HepG2 (cell line): ENCODE results near the gene HORMAD2. TPM values are rescaled to one million over a fixed set of nuclear protein-coding genes. Genes with fewer than 3 reads are reported as not detected.
A peak's percentile ranks its signal among the peaks of the same experiment; 100 is the strongest.

Source experiments
- ATAC-seq: fragments of 200-7000 bp; cut with Tn5 transposase; 3 replicates; pipeline ENCODE4 v1.9.1; 2020; ENCODE audit warnings: mild to moderate bottlenecking, moderate library complexity
- BruUV-seq: library from RNA; stranded (reverse); fragments of 400-500 nt; replicated peaks from 2 replicates; lab custom pipeline; 2021; lab: Mats Ljungman, UMichigan
- CTCF ChIA-PET: fragments of 300-600 bp; formaldehyde crosslinking; extraction: SDS; loops from one replicate; lab custom pipeline; 2021; ENCODE audit warnings: low total read pairs, inconsistent platforms, low intra/inter-chr PET ratio; lab: Yijun Ruan, JAX
- POLR2A ChIA-PET: fragments of 350-600 bp; sonication (Branson Sonifier 250); formaldehyde crosslinking; loops from one replicate; lab custom pipeline; 2020; ENCODE audit warnings: antibody characterized with exemption, inconsistent platforms; lab: Yijun Ruan, JAX
- DNase-seq: peaks from one replicate; pipeline ENCODE4 v3.0.0-alpha.2; 2015; ENCODE audit warnings: low spot score
- FAIRE-seq: peaks from 3 replicates; lab custom pipeline; 2011; peaks lifted over from hg19 to GRCh38; lab: Jason Lieb, UNC
- H2AFZ ChIP-seq: one replicate; pipeline ENCODE4 v1.6.1; 2011; ENCODE audit warnings: low read length, inconsistent platforms
- H3K27ac ChIP-seq: fragments of 300-600 bp; 3 replicates; pipeline ENCODE4 v1.8.0; 2011; ENCODE audit warnings: mixed run types, mild to moderate bottlenecking, mixed read lengths, low read length, inconsistent platforms; ENCODE audit not compliant: insufficient read depth; ENCODE audit errors: extremely low read length
- H3K27me3 ChIP-seq, 2 experiments: fragments of 200-600 bp in 1 of 2; 2 replicates in 1 of 2; 3 replicates in 1 of 2; pipeline versions ENCODE4 v1.6.0 to v1.8.0; 2011; ENCODE audit warnings: low read length in 2 of 2, mild to moderate bottlenecking in 2 of 2, moderate library complexity in 2 of 2, inconsistent platforms in 1 of 2; ENCODE audit not compliant: insufficient read depth in 2 of 2, control insufficient read depth in 1 of 2
- H3K36me3 ChIP-seq, 2 experiments: fragments of 200-600 bp in 1 of 2; replicated peaks in 1 of 2; 2 replicates in 1 of 2; 3 replicates in 1 of 2; pipeline versions ENCODE4 v1.5.1 to v1.8.0; 2011; ENCODE audit warnings: low read length in 2 of 2, inconsistent platforms in 1 of 2; ENCODE audit not compliant: insufficient read depth in 2 of 2, control insufficient read depth in 1 of 2
- H3K4me1 ChIP-seq: 2 replicates; pipeline ENCODE4 v1.5.1; 2012; ENCODE audit warnings: low read length, inconsistent platforms; ENCODE audit not compliant: insufficient read depth
- H3K4me2 ChIP-seq: 2 replicates; pipeline ENCODE4 v1.6.0; 2011; ENCODE audit warnings: low read depth, low read length, inconsistent platforms
- H3K4me3 ChIP-seq, 3 experiments: fragments of 200-600 bp in 1 of 3; sonication (generic), shearing (Covaris generic) in 1 of 3; replicated peaks in 1 of 3; 2 replicates each; pipeline ENCODE4 v1.5.1; 2011 to 2016; ENCODE audit warnings: low read length in 3 of 3, inconsistent platforms in 2 of 3, low read depth in 2 of 3, mild to moderate bottlenecking in 2 of 3, control low read depth in 1 of 3, mixed read lengths in 1 of 3; ENCODE audit not compliant: insufficient read depth in 1 of 3
- H3K79me2 ChIP-seq: one replicate; pipeline ENCODE4 v1.6.1; 2011; ENCODE audit warnings: low read length, inconsistent platforms; ENCODE audit not compliant: insufficient read depth
- H3K9ac ChIP-seq: 2 replicates; pipeline ENCODE4 v1.6.0; 2011; ENCODE audit warnings: mild to moderate bottlenecking, low read depth, low read length, inconsistent platforms; ENCODE audit not compliant: insufficient read depth
- H3K9me3 ChIP-seq: 2 replicates; pipeline ENCODE4 v1.5.1; 2012; ENCODE audit warnings: mild to moderate bottlenecking, low read length
- H4K20me1 ChIP-seq: 2 replicates; pipeline ENCODE4 v1.6.0; 2011; ENCODE audit warnings: inconsistent platforms, mild to moderate bottlenecking, low read length, moderate library complexity; ENCODE audit not compliant: insufficient read depth
- ASH2L ChIP-seq: fragments of 300-600, 200-600 bp; sonication (generic); IDR thresholded peaks from 2 replicates; pipeline ENCODE4 v1.7.0; 2017; ENCODE audit warnings: low read depth, mild to moderate bottlenecking, moderate library complexity, mixed read lengths, low read length; ENCODE audit not compliant: insufficient read length
- CBX5 ChIP-seq: sonication (generic); formaldehyde crosslinking; IDR thresholded peaks from 2 replicates; pipeline ENCODE4 v1.4.0; 2020; ENCODE audit warnings: missing genetic modification reagents, borderline replicate concordance
- CEBPB ChIP-seq: IDR thresholded peaks from 2 replicates; pipeline ENCODE4 v1.6.1; 2011; ENCODE audit warnings: low read depth, low read length, improper control_type of control experiment, borderline replicate concordance
- CHCHD3 ChIP-seq: sonication (generic); formaldehyde crosslinking; IDR thresholded peaks from 2 replicates; pipeline ENCODE4 v1.8.0; 2022; ENCODE audit warnings: mild to moderate bottlenecking, missing genetic modification reagents, moderate library complexity
- HNRNPUL1 ChIP-seq: fragments of 200-400 bp; formaldehyde crosslinking; IDR thresholded peaks from 2 replicates; pipeline ENCODE4 v1.6.1; 2017; ENCODE audit warnings: low read depth, mild to moderate bottlenecking, low read length, moderate library complexity
- KLF6 ChIP-seq: IDR thresholded peaks from 2 replicates; pipeline ENCODE4 v1.8.0; 2016; ENCODE audit warnings: missing biosample characterization, missing genetic modification reagents
- MIER3 ChIP-seq: IDR thresholded peaks from 2 replicates; pipeline ENCODE4 v1.6.1; 2016; ENCODE audit warnings: missing compliant biosample characterization, borderline replicate concordance
- RARG ChIP-seq: sonication (generic); formaldehyde crosslinking; IDR thresholded peaks from 2 replicates; pipeline ENCODE4 v1.4.0; 2020; ENCODE audit warnings: low read depth, mild to moderate bottlenecking, missing genetic modification reagents
- SATB2 ChIP-seq: sonication (generic); formaldehyde crosslinking; IDR thresholded peaks from 2 replicates; pipeline ENCODE4 v1.5.0; 2020; ENCODE audit warnings: missing genetic modification reagents
- ZNF12 ChIP-seq: sonication (generic); formaldehyde crosslinking; IDR thresholded peaks from 2 replicates; pipeline ENCODE4 v1.5.0; 2020; ENCODE audit warnings: missing genetic modification reagents
- ZNF292 ChIP-seq: sonication (generic); formaldehyde crosslinking; IDR thresholded peaks from 2 replicates; pipeline ENCODE4 v1.8.1; 2022; ENCODE audit warnings: mild to moderate bottlenecking, low read depth, missing genetic modification reagents, borderline replicate concordance
- ZNF350 ChIP-seq: sonication (generic); formaldehyde crosslinking; IDR thresholded peaks from 2 replicates; pipeline ENCODE4 v1.4.0; 2020; ENCODE audit warnings: mild to moderate bottlenecking, low read depth, missing genetic modification reagents, borderline replicate concordance
- ZNF550 ChIP-seq: sonication (generic); formaldehyde crosslinking; IDR thresholded peaks from 2 replicates; pipeline ENCODE4 v1.4.0; 2020; ENCODE audit warnings: mild to moderate bottlenecking, missing genetic modification reagents, borderline replicate concordance
- ZNF713 ChIP-seq: sonication (generic); formaldehyde crosslinking; IDR thresholded peaks from 2 replicates; pipeline ENCODE4 v1.4.0; 2020; ENCODE audit warnings: mild to moderate bottlenecking, missing genetic modification reagents
- WGBS: methylation state at CpG from one replicate; pipeline ENCODE4 v1.1.6; 2017; ENCODE audit warnings: low lambda C conversion rate; 5-methylcytosine and 5-hydroxymethylcytosine counted together
- in situ Hi-C: cut with HindIII; loops from 2 replicates; pipeline ENCODE4 v1.10.0; 2017; ENCODE audit warnings: low pct_unique_long_range_greater_than_20kb; ENCODE audit not compliant: extremely low pct_ligation_motif_present
- intact Hi-C: fragments of 100-400 bp; cut with micrococcal nuclease; formaldehyde crosslinking; loops from one replicate; pipeline ENCODE4 v1.10.0; 2022; ENCODE audit not compliant: unreplicated experiment
- polyA plus RNA-seq, 8 experiments: library from polyadenylated mRNA; depleted of rRNA in 3 of 8; stranded (reverse) in 7 of 8; unstranded in 1 of 8; fragments of >200 nt; fragmentation: Illumina TruSeq in 4 of 8; extraction: Trizol in 4 of 8; gene quantifications; 2 replicates each; pipeline versions ENCODE4 v1.2.1 to v1.2.3, GENCODE V29; 2011 to 2016; ENCODE audit warnings: low read depth in 4 of 8, missing spikeins in 1 of 8, mixed read lengths in 1 of 8; ENCODE audit not compliant: insufficient read depth in 1 of 8
- total RNA-seq, 5 experiments: library from RNA; depleted of rRNA; stranded (reverse); fragments of >200 nt; fragmentation: Illumina TruSeq; extraction: Trizol; gene quantifications; 2 replicates each; pipeline ENCODE4 v1.2.3, GENCODE V29; 2016; ENCODE audit warnings: low read depth in 1 of 5
- TF ChIP-seq, protein P1 (sequence below): sonication (generic); IDR thresholded peaks from 2 replicates; pipeline ENCODE4 v1.6.1; 2016; ENCODE audit warnings: low read depth, borderline replicate concordance
- TF ChIP-seq, protein P2 (sequence below): sonication (generic); formaldehyde crosslinking; IDR thresholded peaks from 2 replicates; pipeline ENCODE4 v1.5.0; 2020; ENCODE audit warnings: mild to moderate bottlenecking, missing genetic modification reagents, moderate library complexity

Gene HORMAD2
- total and polyA plus RNA-seq, 2 of the 13 experiments (the other 11 are each of a cell fraction or from before 2014, with no cell fraction given) = not detected

DNA sequence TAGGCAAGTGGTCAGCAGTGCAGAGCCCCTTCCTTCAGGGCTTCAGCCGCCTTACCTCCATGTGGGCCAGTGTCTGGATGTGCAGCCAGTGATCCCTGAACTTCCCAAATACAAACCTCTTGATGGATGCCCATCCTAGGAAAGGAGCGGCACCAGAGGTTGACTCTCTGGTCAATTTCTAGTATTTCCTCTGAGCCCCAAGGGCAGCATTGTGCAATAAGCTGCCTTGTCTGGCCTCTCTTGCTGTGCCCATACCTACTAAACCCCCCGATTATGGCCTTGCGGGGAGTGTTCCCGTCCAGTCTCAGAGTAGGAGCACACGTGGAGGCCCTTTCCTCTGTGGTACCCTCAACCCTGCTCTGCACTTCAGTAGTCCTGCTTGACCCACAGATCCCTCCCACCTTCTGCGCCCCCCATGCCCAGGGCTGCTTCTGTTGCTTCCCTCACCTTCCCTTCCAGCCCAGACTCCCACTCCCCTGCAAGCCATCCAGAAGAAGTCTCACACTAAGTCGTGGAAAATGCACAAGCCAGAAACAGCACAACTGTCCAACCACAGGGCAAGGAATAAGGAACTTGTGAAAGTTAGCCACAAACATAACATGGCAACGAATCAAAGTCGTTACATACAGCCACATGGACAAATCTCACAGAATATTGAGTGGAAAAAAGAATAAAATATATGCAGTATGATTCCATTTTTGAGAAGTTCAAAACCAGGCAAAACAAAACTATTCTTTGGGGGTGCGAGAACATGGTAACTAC, 39.6 kb upstream of the HORMAD2 start:
- Histone ChIP-seq H3K79me2 (no peaks in the 10 kb centered on the region), H2AFZ (no peak overlapping the region), H3K27me3 (peaks cover 3 to 25% of the 10 kb centered on the region in 2 experiments; a peak in 3 of 5 replicates), H3K4me3 (no peak overlapping the region), H4K20me1 (no peaks in the 10 kb centered on the region), H3K4me1 (0 out of 2 replicates have a peak, but pooled peaks cover 9% of the 10 kb centered on the region), H3K4me2 (no peak overlapping the region), H3K36me3 (no peaks in the 10 kb centered on the region), H3K27ac (no peak overlapping the region), H3K9ac (no peak overlapping the region), H3K9me3 (no peaks in the 10 kb centered on the region)
- ChIA-PET POLR2A (no interaction called here), CTCF (no interaction called here)
- in situ Hi-C loops (no loop called here), intact Hi-C loops (no loop called here)
- WGBS = 56% methylated on average over 7 of the region's 11 CpGs
- DNase-seq (no peak), FAIRE-seq (no peak), ATAC-seq (no peak)
- BruUV-seq = no TSS peak
- TF ChIP-seq SATB2 (CRISPR knock-in tag) = no peak
- no peak for TF ChIP-seq CHCHD3 (CRISPR knock-in tag)
- no peak for TF ChIP-seq ZNF292 (CRISPR knock-in tag)
- no peak for TF ChIP-seq KLF6 (CRISPR knock-in tag)
- TF ChIP-seq RARG (CRISPR knock-in tag) = no peak
- no peak for TF ChIP-seq HNRNPUL1
- peak; percentile 54; the same call in 1 of the 2 replicates for TF ChIP-seq ZNF12 (CRISPR knock-in tag)
- peak; percentile 77; the same call in 1 of the 2 replicates for TF ChIP-seq CEBPB
- TF ChIP-seq, all 625 proteins: peak for 2

DNA sequence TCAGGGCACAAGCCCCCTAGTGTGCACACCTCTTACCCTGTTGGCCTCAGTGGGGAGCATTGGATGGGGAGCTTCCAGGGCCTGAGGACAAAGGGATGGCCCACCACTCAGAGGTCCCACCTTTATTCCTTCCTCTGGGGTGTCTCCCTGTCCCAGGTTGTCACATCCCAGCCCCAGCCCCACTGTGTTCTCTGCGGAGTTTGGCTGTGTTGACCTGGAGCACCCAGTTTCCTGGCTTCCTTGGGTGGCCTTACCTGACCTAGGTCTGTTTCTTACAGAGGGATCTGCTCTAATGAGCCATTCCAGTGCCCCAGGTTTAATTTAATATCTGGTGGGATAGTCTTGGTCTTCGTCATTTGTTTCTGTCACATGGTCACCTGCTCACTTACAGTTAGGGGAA, 38.8 kb upstream of the HORMAD2 start:
- H3K27me3 ChIP-seq = peaks cover 3 to 25% of the 10 kb centered on the region in 2 experiments; a peak in 3 of 5 replicates
- no peak overlapping the region for H3K27ac ChIP-seq
- DNase-seq = no peak
- H3K79me2 ChIP-seq = no peaks in the 10 kb centered on the region
- no peak for ATAC-seq
- POLR2A ChIA-PET = no interaction called here
- 0 out of 2 replicates have a peak, but pooled peaks cover 9% of the 10 kb centered on the region for H3K4me1 ChIP-seq
- H3K9me3 ChIP-seq = no peaks in the 10 kb centered on the region
- H4K20me1 ChIP-seq = no peaks in the 10 kb centered on the region
- no TSS peak for BruUV-seq
- in situ Hi-C loops = no loop called here
- intact Hi-C loops = no loop called here
- WGBS = 42% methylated on average over 2 of the region's 2 CpGs
- H3K4me2 ChIP-seq = no peak overlapping the region
- no peaks in the 10 kb centered on the region for H3K36me3 ChIP-seq
- no peak overlapping the region for H3K9ac ChIP-seq
- CTCF ChIA-PET = no interaction called here
- H3K4me3 ChIP-seq = no peak overlapping the region
- H2AFZ ChIP-seq = no peak overlapping the region
- FAIRE-seq = no peak
- no peak for TF ChIP-seq ZNF550 (CRISPR knock-in tag)
- TF ChIP-seq, protein P1, sequence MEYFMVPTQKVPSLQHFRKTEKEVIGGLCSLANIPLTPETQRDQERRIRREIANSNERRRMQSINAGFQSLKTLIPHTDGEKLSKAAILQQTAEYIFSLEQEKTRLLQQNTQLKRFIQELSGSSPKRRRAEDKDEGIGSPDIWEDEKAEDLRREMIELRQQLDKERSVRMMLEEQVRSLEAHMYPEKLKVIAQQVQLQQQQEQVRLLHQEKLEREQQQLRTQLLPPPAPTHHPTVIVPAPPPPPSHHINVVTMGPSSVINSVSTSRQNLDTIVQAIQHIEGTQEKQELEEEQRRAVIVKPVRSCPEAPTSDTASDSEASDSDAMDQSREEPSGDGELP = no peak
- no peak for TF ChIP-seq ZNF713 (CRISPR knock-in tag)
- TF ChIP-seq ZNF350 (CRISPR knock-in tag) = no peak
- TF ChIP-seq CBX5 (CRISPR knock-in tag) = no peak
- TF ChIP-seq ASH2L = no peak
- TF ChIP-seq, protein P2, sequence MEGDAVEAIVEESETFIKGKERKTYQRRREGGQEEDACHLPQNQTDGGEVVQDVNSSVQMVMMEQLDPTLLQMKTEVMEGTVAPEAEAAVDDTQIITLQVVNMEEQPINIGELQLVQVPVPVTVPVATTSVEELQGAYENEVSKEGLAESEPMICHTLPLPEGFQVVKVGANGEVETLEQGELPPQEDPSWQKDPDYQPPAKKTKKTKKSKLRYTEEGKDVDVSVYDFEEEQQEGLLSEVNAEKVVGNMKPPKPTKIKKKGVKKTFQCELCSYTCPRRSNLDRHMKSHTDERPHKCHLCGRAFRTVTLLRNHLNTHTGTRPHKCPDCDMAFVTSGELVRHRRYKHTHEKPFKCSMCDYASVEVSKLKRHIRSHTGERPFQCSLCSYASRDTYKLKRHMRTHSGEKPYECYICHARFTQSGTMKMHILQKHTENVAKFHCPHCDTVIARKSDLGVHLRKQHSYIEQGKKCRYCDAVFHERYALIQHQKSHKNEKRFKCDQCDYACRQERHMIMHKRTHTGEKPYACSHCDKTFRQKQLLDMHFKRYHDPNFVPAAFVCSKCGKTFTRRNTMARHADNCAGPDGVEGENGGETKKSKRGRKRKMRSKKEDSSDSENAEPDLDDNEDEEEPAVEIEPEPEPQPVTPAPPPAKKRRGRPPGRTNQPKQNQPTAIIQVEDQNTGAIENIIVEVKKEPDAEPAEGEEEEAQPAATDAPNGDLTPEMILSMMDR = no peak
- TF ChIP-seq MIER3 = no peak
